GM18517 (cell line): ENCODE measurements around the gene LRBA.

Source experiments
- ATAC-seq: cut with Tn5 transposase; IDR thresholded peaks from one replicate; pipeline ENCODE4 v1.9.1; 2021; ENCODE audit warnings: mild to moderate bottlenecking, moderate library complexity; ENCODE audit not compliant: unreplicated experiment

LRBA gene

DNA sequence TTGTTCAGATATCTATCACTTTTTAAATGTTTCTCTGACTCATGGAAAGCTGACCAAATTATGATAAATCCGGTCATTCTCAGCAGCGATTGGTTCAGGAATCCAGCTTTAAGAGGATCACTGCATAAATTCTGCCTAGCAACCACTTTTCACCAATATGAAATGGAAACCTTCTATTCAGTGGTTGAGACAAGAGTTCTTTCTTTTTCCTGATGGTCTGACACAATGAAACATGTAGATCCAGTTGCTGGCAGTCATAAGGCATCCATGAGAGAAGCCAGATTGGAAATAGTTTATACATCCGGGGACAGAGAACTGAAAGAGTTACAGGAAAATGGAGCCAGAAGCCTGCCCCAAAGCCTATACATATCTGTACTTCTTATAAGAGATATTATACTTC lies 406.0 kb downstream of the LRBA start:
- no peak for ATAC-seq

DNA sequence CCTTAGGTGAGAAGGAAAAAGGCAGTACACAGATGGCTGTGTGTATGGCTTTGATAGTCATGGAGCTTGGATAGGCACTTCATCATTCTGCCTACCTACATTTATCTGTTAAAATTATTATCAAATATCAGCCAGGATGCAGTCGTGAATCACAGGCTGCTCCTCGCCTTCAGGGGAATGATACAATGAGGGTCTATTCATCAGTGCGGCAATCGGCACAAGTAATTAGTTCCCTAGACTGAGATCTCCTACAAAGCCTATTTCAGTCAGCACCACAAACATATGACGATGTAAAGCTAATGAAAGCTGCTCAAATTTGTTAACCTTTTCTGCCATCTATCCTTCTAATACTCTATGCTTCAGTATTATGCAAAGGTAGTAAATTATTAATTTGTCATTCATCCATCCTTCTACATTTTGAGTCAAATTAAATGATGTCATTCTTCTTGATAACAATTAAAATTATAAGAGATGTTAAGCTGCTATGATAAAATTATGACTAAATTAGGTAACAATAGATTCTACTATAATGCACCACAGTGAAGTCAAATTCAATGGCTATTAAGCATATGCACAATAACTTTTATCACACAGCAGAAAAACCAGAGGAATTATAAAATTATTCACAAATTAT lies 414.2 kb downstream of the LRBA start:
- no peak for ATAC-seq

DNA sequence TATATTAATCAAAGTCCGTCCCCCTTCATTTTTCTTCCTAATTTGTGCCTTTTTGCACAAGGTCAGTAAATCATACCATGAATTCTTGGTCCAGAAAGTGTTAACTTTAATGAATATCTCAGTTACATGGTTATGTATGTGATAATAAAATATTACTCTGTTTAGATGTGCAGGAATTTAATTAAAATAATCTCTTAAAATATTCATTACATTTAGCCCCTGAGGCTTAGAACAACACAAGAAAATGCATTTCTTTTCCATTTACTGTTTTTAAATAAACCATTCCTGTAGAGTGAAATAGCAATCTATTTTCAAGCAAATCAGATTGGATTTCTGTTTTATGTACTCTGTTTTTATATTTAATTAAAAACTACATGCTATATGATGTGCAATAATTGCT lies 415.5 kb downstream of the LRBA start:
- ATAC-seq = no peak

DNA sequence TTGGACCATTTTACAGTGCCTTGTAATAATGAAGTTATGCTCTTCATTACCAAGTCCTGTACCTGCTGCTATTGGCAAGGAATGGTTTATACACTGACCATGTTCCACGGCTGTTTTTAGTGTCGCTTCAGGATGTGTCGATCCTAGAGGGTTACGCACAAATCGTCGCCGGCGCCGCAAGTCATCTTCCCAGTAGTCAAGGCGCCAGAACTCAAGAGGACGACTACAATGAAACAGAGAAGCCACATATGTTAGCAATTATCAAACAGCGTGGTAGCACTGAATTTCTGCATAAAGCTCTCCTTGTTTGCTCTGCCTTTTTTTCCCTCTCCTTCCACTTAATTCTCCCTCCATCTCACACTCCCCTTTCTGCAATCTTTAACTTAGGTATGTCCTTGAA lies 416.2 kb downstream of the LRBA start:
- no peak for ATAC-seq

DNA sequence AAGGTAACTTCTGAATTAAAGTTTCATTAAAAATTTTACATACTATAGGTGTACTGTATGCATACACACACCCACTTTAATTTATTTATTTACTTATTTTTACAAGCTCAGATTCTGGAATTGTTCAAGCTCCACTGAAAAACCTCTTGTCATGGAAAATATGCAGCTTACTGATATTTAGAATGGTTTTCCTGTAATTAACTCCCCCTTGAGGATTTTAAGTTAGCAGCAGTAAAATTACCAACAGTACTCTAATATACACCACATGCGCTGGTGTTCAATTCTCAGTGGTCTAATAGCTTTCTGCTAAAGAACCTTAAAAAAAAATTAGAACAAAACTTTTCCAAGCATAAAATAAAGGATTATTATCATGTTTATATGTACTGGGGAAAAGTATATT lies 421.1 kb downstream of the LRBA start:
- ATAC-seq = no peak

DNA sequence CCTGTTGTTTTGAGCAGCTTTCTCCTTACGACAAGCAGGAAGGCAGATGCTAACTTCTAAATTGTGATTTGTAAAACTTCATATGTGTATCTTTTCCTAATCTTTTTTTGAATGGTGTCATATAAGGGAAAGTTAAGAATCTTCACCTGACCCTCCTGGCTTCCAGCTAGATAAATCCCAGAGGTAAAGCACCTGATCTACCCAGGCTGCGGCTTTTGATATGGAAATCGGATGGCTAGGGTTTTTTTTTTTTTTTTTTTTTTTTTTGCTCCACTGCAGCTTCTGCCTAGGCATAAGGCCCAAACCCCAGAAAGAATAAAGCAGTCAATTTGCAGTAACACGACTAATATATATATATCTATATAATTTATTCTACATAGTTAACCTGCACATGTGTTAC lies 423.2 kb downstream of the LRBA start:
- ATAC-seq = no peak

DNA sequence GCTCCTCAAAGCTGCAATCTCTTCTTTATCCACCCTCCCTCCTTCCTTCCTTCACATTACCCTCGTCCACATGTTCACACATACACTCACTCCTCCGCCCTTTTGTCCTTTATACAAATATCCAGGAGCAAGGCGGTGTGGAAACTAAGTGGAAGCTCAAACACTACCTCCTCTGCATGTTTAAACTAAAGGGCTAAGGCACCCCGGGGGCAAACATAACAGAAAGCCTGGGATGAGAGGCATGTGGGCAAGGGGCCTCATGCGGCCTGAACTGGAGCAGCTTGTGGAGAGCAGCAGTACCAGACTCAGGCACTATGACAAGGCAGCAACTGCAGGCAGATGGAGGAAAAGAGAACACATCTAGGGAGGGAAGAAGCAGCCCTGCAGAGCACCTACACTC lies 423.7 kb downstream of the LRBA start:
- no peak for ATAC-seq

DNA sequence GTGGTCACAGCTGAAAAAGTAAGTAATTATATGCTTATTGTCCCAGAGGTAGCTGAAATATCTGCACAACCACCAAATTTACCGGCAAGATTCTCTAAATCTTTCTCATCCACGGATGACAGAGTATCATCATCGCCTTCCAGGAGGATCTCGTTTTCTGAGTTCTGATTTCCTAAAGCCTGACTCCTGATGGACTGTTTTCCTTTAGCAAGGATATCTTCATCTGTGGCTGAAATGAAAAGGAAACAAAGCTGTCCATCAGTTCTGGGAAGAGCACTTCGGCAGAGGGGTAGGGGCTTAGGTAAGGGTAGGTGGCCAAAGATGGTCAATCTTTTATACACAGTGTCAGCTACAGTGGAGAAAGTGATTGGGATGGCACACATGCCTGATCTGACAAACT lies 424.5 kb downstream of the LRBA start:
- ATAC-seq = no peak

DNA sequence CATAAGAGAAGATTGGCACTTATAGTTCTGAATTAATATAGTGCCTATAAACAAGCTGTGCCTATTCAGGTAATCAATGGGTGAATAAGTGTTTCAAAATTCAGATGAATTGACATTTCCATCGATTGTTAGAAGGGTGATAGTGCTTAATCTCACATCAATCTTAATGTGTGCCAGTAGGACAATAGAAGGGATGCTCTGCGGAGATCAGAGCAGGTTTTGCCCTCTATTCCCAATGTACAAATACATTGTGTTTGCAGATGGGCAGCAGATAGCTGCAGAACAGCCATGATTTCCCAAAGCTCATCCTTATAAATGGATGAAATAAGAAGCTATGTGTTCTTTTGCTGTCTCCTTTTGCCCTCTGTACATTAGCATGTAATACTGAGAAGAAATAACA lies 425.9 kb downstream of the LRBA start:
- no peak for ATAC-seq

DNA sequence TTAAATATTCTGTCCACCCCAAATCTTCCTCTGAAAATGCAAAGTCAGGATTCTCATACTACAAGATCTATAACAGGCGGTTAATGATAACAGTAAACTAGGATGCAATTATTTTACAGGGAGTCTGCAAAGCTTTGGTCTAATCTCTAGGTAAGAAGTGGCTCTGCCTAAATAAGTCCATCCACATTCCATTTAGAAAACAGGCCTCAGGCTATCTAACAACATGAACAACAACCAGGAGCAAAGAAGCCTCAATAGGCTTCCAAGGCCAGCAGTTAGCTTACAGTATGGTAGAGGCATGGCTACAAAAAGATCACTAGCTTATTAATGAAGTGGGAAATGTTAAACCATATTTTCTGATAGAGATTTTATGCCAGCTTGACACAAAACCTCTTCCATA lies 426.8 kb downstream of the LRBA start:
- no peak for ATAC-seq

DNA sequence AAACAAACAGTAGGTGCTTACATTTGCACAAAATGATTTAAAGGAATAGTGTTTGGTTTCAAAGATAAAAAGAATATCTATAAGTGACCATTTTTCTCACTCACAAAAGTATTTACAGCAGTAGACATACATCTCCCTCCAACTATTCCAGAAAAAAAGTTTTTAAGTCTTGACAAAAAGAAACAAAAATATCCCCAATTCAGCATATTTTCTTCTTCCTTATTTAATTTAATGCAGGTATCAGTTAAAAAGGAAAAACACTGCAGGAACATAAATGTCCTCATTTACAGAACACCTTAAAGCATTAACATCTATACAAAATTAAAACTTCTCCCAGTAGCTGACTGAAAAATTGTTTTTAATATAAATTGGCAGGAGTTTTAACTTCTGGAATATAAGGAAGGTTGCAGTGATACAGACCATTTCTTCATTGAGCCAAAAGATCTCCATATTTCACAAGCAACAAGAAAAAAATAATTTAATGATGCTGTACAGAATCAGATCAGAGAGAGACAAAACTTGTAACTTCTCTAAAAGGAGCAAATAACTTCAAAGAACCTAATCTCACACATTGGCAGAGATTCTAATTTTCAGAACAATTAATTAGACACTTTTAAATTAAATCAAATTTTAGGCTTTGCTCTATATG lies 428.8 kb downstream of the LRBA start:
- ATAC-seq = no peak

DNA sequence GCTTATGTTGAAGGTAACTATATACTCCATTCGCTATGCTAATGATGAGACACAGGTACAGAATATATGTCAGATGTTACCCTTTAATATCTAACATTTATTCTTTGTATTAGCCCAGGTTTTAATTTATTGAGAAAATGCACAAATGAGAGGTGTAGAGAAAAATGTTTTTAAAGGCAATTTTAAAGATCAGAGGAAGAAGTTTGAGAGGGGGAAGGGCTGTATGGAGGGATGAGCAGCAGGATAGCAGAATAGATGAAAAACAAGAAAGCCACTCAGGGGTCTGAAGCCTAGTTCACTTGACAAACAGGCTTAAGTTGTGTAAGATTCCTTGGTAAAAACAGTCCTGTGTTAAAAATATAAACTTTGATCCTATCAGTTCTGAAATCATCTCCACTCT lies 429.5 kb downstream of the LRBA start:
- ATAC-seq = no peak

DNA sequence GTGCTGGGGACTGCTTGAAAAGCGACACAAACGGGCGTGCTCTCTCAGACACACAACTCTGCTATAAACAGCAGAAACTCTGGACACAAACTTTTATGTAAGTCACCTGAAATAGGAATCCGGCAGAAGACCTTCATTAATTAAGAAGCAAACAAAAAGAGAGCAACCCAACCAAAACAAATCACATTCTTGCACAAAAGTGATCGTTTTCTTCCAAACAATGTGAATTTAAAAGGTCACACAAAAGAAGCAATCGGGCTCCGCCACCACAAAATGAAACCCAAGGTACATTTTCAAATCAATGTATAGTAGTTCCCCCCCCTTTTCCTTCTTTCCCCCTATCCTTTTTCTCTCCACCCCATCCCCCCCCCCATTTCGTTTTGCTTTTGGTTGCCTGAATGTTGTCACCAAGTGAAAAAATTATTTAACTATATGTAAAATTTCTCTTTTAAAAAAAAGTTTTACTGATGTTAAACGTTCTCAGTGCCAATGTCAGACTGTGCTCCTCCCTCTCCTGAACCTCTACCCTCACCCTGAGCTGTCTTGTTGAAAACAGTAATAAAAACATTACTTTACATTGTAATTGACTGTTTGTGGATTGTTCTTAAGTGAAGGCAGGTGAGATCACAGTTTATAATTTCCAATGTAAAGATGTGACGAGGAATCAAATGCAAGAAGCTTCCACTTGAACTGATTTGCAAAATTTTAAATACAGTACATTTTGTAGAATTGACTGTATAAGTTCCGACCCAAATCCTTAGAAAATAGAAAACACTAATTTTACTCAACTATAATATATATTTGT lies 430.8 kb downstream of the LRBA start:
- no peak for ATAC-seq

DNA sequence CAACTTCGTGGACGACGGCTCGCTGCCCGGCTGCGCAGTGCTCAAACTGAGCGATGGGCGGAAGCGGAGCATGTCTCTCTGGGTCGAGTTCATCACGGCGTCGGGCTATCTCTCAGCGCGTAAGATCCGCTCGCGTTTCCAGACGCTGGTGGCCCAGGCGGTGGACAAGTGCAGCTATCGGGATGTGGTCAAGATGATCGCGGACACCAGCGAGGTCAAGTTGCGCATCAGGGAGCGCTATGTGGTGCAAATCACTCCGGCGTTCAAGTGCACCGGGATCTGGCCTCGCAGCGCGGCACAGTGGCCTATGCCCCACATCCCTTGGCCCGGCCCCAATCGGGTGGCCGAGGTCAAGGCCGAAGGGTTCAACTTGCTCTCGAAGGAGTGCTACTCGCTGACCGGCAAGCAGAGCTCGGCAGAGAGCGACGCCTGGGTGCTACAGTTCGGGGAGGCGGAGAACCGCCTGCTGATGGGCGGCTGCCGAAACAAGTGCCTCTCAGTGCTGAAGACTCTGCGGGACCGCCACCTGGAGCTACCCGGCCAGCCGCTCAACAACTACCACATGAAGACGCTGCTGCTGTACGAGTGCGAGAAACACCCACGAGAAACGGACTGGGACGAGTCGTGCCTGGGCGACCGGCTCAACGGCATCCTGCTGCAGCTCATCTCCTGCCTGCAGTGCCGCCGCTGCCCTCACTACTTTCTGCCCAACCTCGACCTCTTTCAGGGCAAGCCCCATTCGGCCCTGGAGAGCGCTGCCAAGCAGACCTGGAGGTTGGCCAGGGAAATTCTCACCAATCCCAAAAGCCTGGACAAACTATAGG lies 431.6 kb downstream of the LRBA start:
- no peak for ATAC-seq

DNA sequence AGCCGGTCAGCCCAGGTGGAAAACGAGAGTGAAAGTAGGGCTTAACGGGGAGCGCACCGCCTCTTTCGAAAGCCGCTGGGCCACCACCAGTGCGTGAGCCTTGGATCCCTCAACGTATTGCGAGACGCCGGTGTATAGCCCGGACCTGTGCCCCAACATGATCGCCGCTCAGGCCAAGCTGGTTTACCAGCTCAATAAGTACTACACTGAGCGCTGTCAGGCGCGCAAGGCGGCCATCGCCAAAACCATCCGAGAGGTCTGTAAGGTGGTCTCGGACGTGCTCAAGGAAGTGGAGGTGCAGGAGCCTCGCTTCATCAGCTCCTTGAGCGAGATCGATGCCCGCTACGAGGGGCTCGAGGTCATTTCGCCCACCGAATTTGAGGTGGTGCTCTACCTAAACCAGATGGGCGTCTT lies 432.2 kb downstream of the LRBA start:
- no peak for ATAC-seq

DNA sequence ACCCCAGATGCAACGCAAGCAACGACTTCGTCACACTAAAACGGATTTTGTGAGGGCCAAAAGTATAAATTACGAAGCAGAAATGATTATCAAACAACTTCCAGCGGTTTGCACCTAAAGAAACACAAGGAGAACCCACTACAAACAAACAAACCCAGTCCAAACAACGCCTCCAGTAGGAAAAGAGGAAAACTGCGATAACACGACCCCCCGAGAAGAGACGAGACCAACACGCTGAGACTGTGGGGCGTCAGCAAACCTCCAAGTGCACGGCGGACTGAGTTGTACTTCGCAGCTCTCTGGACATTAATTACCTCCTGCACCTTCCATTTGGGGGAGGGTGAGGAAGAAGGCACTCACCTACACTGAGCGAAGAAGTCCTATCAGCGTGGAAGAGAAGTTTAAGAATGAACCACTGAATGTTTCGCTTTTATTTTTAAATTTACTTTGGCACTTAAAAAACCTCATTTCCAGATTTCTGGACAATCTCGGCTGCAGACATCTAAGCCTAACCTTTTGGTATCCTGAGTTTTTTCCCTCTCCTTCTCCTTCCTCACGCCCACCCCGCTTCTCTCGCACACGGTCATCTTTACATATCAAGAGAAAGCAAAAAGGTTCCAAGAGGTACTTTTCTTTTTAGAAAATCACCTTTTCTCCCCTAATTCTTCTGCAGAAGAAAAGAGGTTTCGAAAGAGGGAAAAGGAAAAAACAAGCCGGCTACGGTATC lies 432.8 kb downstream of the LRBA start, which contains the start of gene MAB21L2:
Gene MAB21L2 (plus strand): TSS at position 6 of the 727 bp plus-strand sequence. CDS start 879 bp downstream, outside the sequence.
- no peak for ATAC-seq

DNA sequence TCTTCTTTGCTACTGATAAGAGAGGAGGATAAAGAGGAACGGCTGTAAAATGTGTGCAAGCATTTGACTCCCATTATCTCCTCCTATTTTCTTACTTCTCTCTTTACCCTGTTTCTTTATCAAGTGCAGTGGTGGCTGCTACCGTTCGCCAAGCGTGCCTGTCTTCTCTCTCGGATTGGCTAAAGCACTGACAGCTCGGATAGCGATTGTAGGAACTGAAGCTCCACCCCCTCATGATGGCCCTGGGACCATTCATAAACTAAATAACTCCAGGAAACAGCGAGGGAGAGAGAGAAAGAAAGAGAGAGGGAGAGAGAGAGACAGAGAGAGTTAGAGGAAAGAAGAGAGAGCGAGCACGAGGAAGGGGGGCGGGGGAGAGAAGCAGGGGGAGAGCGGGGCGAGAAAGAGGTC lies 433.4 kb downstream of the LRBA start:
- no peak for ATAC-seq

DNA sequence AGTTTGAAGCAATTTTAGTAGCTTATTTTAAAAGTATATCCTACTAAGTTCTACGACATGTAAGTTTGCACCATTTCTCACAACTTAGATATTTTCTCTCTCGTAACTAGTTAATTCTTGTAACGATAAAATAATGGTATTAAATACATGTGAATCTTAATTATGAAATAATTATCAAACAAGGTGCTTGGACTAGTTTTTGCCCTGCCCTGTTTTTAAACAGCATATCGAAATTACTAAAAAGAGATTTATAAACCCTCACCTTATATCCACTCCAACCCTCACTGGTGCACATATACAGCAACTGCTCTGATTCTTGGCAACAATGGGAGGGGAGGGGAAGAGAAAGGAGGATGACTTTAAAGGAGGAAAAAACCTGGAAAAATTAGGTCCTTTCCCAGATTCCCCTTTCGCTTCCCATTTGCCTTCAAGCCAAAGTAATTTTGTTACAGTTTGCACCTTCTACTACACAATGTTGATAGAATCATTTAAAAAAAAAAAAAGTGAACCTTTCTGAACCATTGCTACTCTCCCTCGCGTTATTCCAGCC lies 434.0 kb downstream of the LRBA start:
- no peak for ATAC-seq

DNA sequence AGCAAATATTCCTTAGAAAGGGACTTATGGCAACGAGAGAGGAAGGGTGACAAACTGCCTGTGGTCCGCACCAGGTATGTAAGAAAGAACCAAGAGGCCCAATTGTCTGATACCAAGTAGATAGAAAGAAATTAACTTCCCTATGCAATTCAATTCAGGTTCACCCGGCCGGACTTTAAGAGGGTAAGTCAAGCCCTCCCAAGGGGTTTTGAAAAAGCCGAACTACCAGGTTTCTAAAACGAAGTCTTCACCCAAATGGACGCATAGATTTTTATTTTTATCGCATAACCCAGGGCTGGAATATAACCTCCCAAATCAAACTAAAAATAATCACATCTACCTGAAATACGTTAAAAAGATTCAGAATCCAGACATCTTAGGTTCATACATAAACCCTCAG lies 434.8 kb downstream of the LRBA start:
- ATAC-seq = no peak

DNA sequence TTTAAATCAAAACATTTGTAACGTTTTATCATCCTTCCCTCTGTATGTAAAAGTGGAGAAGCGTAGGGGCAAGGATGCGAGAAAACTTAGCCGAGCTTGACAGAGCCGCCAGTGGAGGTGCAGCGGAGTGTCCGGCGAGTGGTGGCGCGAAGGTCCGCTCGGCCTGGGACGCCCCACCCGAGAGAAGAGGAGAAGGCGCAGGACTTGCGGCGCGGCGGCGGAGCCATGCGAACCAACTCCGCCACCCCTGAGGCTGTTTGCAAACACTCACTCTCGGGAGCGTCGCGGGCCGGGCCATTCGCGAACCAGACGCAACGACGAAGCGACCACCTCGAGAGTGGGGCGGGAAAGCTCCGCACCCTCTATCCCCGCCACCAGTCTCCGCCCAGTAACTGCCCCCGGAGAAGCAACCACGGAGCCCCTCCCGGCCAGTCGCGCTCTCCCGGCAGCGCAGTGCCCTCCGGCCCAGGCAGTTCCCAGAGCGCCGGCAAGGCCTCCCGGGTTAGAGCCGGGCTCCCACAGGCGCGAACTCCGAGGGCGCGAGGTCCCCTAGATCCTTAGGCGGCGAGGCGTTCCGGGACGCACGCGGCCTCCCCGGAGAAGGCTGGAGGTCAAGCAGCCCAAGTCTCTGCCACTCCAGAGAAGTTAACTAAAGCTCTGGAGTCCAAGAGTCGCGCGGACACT lies 435.4 kb downstream of the LRBA start:
- ATAC-seq = no peak
